Right lobe of liver (tissue), 4 donors: ENCODE measurements around the gene AKR1C3.

Source experiments
- POLR2A ChIP-seq: fragments of 450-650 bp; IDR thresholded peaks from one replicate; pipeline ENCODE4 v1.6.1; 2017; ENCODE audit warnings: antibody characterized with exemption, mild to moderate bottlenecking
- TF ChIP-seq, protein P1 (sequence below), 4 donors: fragments of 200-600 bp in 3 of 4; fragments of 450-650 bp in 1 of 4; IDR thresholded peaks; one replicate each; pipeline versions ENCODE4 v1.5.1 to v1.8.0; 2016 to 2022; ENCODE audit warnings: antibody characterized with exemption in 4 of 4, mild to moderate bottlenecking in 2 of 4
- donor health status: DM: no; HTN: no; CAD: no.
- donor health status: DM: no; HTN: no; CAD: no.
- donor health status: DM: no; HTN: yes; CAD: no.

DNA sequence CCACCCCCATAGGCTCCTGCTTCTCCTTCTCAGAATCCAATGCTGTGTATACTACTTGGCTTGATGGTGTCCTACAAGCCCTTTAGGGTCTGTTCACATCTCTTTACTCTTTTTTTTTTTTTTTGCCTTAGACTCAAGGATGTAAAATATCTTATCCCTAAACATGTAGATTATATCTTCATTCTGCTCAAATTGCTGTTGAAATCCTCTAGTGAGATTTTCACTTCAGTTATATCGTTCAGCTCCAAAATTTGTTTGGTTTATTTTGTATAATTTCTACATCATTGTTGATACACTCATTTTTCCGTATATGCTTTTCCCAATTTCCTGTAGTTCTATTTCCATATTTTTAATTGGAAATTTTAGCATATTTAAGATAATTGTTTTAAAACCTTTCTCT is 1.8 kb upstream of the AKR1C3 start:
- TF ChIP-seq, protein P1, sequence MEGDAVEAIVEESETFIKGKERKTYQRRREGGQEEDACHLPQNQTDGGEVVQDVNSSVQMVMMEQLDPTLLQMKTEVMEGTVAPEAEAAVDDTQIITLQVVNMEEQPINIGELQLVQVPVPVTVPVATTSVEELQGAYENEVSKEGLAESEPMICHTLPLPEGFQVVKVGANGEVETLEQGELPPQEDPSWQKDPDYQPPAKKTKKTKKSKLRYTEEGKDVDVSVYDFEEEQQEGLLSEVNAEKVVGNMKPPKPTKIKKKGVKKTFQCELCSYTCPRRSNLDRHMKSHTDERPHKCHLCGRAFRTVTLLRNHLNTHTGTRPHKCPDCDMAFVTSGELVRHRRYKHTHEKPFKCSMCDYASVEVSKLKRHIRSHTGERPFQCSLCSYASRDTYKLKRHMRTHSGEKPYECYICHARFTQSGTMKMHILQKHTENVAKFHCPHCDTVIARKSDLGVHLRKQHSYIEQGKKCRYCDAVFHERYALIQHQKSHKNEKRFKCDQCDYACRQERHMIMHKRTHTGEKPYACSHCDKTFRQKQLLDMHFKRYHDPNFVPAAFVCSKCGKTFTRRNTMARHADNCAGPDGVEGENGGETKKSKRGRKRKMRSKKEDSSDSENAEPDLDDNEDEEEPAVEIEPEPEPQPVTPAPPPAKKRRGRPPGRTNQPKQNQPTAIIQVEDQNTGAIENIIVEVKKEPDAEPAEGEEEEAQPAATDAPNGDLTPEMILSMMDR (IDR thresholded peaks at IDR 0.05) = no peak
- TF ChIP-seq POLR2A = no peak
